Measurements from ENCODE around the gene PTPN14.

GRCh38 chr1:214581785-214582184, 30.4 kb upstream of the PTPN14 start:
- TF ChIP-seq CTCF (conservative IDR thresholded peaks at IDR 0.05 in 1 of 2, IDR thresholded peaks at IDR 0.05 in 1 of 2; ENCODE audit: extremely low read depth in 1 of 2, insufficient read depth in 1 of 2, low read depth in 1 of 2, low read length in 2 of 2) (no peak), EZH2 (IDR thresholded peaks at IDR 0.05; ENCODE audit: borderline replicate concordance, low read length) (no peak)
